ENCODE measurements around the gene CDK4. TPM values are rescaled to one million over a fixed set of nuclear protein-coding genes. Genes with fewer than 3 reads are reported as not detected.

The CDK4 gene
- total and polyA plus RNA-seq, 8 donors, result 80.1 to 269 (median 231) TPM

GRCh38 chr12:57732726-57733593 lies 19.1 kb downstream of the CDK4 start:
- H3K9me3 ChIP-seq, result no peaks in the 10 kb centered on the region
- peaks cover 9 to 24% of the 10 kb centered on the region in 2 donors for H3K4me1 ChIP-seq
- H3K27ac ChIP-seq, result no peak overlapping the region
- TF ChIP-seq CTCF (IDR thresholded peaks at IDR 0.05), result no peak
- peaks cover 0 to 77% of the 10 kb centered on the region in 2 donors for H3K36me3 ChIP-seq
- no peak for DNase-seq
- intact Hi-C loops (cut with DNase I), result no loop called here
- peaks cover 30 to 55% of the 10 kb centered on the region in 2 donors for H3K27me3 ChIP-seq
- no peak overlapping the region for H3K4me3 ChIP-seq
- no peak for ATAC-seq

- H3K4me1 ChIP-seq, result peaks cover 2 to 17% of the 10 kb centered on the region in 2 donors
- TF ChIP-seq CTCF (IDR thresholded peaks at IDR 0.05), result no peak
- intact Hi-C loops (cut with DNase I), result no loop called here
- no peak for DNase-seq
- H3K9me3 ChIP-seq, result no peaks in the 10 kb centered on the region
- no peak overlapping the region for H3K27ac ChIP-seq
- no peak for ATAC-seq
- peaks cover 0 to 80% of the 10 kb centered on the region in 2 donors for H3K36me3 ChIP-seq
- no peak overlapping the region for H3K4me3 ChIP-seq
- H3K27me3 ChIP-seq, result peaks cover 23 to 50% of the 10 kb centered on the region in 2 donors
Observed at GRCh38 chr12:57732270-57732669, 19.8 kb downstream of the CDK4 start.

- Histone ChIP-seq H3K36me3 (peaks cover 0 to 83% of the 10 kb centered on the region in 2 donors), H3K27me3 (peaks cover 16 to 47% of the 10 kb centered on the region in 2 donors), H3K4me1 (peaks cover 6 to 11% of the 10 kb centered on the region in 2 donors), H3K4me3 (no peak overlapping the region), H3K27ac (no peak overlapping the region), H3K9me3 (no peaks in the 10 kb centered on the region)
- intact Hi-C loops (cut with DNase I), result no loop called here
- ATAC-seq (no peak), DNase-seq (peak in 1 of 4 donors; percentile 49)
- no peak for TF ChIP-seq CTCF (IDR thresholded peaks at IDR 0.05)
Observed at GRCh38 chr12:57731411-57732080, 20.6 kb downstream of the CDK4 start.

- H3K27me3 ChIP-seq, result peaks cover 5 to 37% of the 10 kb centered on the region in 2 donors
- no peak overlapping the region for H3K4me3 ChIP-seq
- no peak for ATAC-seq
- peaks cover 4 to 6% of the 10 kb centered on the region in 2 donors for H3K4me1 ChIP-seq
- H3K9me3 ChIP-seq, result no peaks in the 10 kb centered on the region
- H3K27ac ChIP-seq, result no peak overlapping the region
- intact Hi-C loops (cut with DNase I), result no loop called here
- peak in 1 of 4 donors; percentile 50 for DNase-seq
- peaks cover 0 to 91% of the 10 kb centered on the region in 2 donors for H3K36me3 ChIP-seq
- TF ChIP-seq CTCF (IDR thresholded peaks at IDR 0.05), result no peak
Observed at GRCh38 chr12:57730336-57731067, 21.6 kb downstream of the CDK4 start.
